Smooth muscle cell (in vitro differentiated cells): ENCODE data around the gene TGM2. TPM values are rescaled to one million over a fixed set of nuclear protein-coding genes. Genes with fewer than 3 reads are reported as not detected.
"Not testable (repeated sequence)": the region's sequence is repeated elsewhere in the genome, so short reads cannot be mapped to it uniquely, and the experiment has no call there.

Experiments
- DNase-seq: peaks from one replicate; lab custom pipeline; 2025; ENCODE audit not compliant: unreplicated experiment; lab: John Stamatoyannopoulos, UW
- H2AFZ ChIP-seq: fragments of 200-600 bp; sonication (generic); 2 replicates; pipeline ENCODE4 v1.6.0; 2016; ENCODE audit warnings: antibody characterized with exemption, low read depth, mild to moderate bottlenecking
- H3F3A ChIP-seq: fragments of 200-600 bp; sonication (generic); 2 replicates; pipeline ENCODE4 v1.6.0; 2017; ENCODE audit warnings: antibody characterized with exemption, low read depth
- H3K27ac ChIP-seq: fragments of 200-600 bp; sonication (generic); 2 replicates; pipeline ENCODE4 v1.5.1; 2016; ENCODE audit warnings: low read depth, mild to moderate bottlenecking
- H3K27me3 ChIP-seq: fragments of 200-600 bp; sonication (generic); 2 replicates; pipeline ENCODE4 v1.6.1; 2016; ENCODE audit warnings: low read depth, mild to moderate bottlenecking
- H3K36me3 ChIP-seq: fragments of 200-600 bp; sonication (generic); 2 replicates; pipeline ENCODE4 v1.5.1; 2016; ENCODE audit warnings: low read depth
- H3K4me1 ChIP-seq: fragments of 200-600 bp; sonication (generic); 2 replicates; pipeline ENCODE4 v1.5.1; 2016; ENCODE audit warnings: low read depth
- H3K4me2 ChIP-seq: fragments of 200-600 bp; sonication (generic); 2 replicates; pipeline ENCODE4 v1.6.0; 2016; ENCODE audit warnings: mild to moderate bottlenecking
- H3K4me3 ChIP-seq: fragments of 200-600 bp; sonication (generic); 2 replicates; pipeline ENCODE4 v1.5.1; 2016; ENCODE audit warnings: mild to moderate bottlenecking
- H3K79me2 ChIP-seq: fragments of 200-600 bp; sonication (generic); 2 replicates; pipeline ENCODE4 v1.6.0; 2016; ENCODE audit warnings: low read depth, mild to moderate bottlenecking
- H3K9ac ChIP-seq: fragments of 200-600 bp; sonication (generic); 2 replicates; pipeline ENCODE4 v1.6.0; 2016; ENCODE audit warnings: low read depth
- H3K9me3 ChIP-seq: fragments of 200-600 bp; sonication (generic); replicated peaks from 2 replicates; pipeline ENCODE4 v1.5.1; 2016; ENCODE audit warnings: low read depth
- H4K20me1 ChIP-seq: fragments of 200-600 bp; sonication (generic); 2 replicates; pipeline ENCODE4 v1.6.0; 2016; ENCODE audit warnings: low read depth
- CTCF ChIP-seq: fragments of 200-600 bp; sonication (generic); IDR thresholded peaks from 2 replicates; pipeline ENCODE4 v1.5.1; 2017; ENCODE audit warnings: borderline replicate concordance, mild to moderate bottlenecking, antibody characterized with exemption; ENCODE audit not compliant: insufficient read depth, poor library complexity, severe bottlenecking
- WGBS: methylation state at CpG from one replicate; pipeline ENCODE4 v1.1.7; 2016; ENCODE audit warnings: low lambda C conversion rate; 5-methylcytosine and 5-hydroxymethylcytosine counted together
- polyA plus RNA-seq: library from polyadenylated mRNA; unstranded; fragments of >200 nt; fragmentation: Nextera tagmentation; extraction: Ambion mirVana; gene quantifications from 2 replicates; pipeline ENCODE4 v1.2.1, GENCODE V29; 2016
- total RNA-seq: library from RNA; depleted of rRNA; stranded (reverse); fragments of >200 nt; gene quantifications from 2 replicates; pipeline ENCODE4 v1.2.3, GENCODE V29; 2014

Gene TGM2
- total and polyA plus RNA-seq, 2 experiments from 2014 or later = 41.7 to 72.0 TPM

- 28% methylated on average over 8 of the region's 8 CpGs for WGBS
- H3K4me3 ChIP-seq = no peak overlapping the region
- TF ChIP-seq CTCF = no peak
- H3K79me2 ChIP-seq = no peaks in the 10 kb centered on the region
- no peak overlapping the region for H3K9ac ChIP-seq
- no peaks in the 10 kb centered on the region for H4K20me1 ChIP-seq
- H3K4me2 ChIP-seq = peak overlapping the region; percentile 48
- H3K36me3 ChIP-seq = no peaks in the 10 kb centered on the region
- DNase-seq = no peak
- no peaks in the 10 kb centered on the region for H3K27me3 ChIP-seq
- no peak overlapping the region for H2AFZ ChIP-seq
- H3F3A ChIP-seq = peaks cover 19% of the 10 kb centered on the region
- H3K4me1 ChIP-seq = peaks cover 6% of the 10 kb centered on the region
- H3K27ac ChIP-seq = peak overlapping the region; percentile 79
- no peaks in the 10 kb centered on the region for H3K9me3 ChIP-seq
These were observed 55.2 kb downstream of the TGM2 start for GRCh38 chr20:38109591-38110524.

- peak overlapping the region; percentile 3 for H3K9ac ChIP-seq
- no peaks in the 10 kb centered on the region for H3K36me3 ChIP-seq
- H3K4me3 ChIP-seq = no peak overlapping the region
- H3K27me3 ChIP-seq = no peaks in the 10 kb centered on the region
- H3K79me2 ChIP-seq = no peaks in the 10 kb centered on the region
- H3K4me2 ChIP-seq = peak overlapping the region; percentile 48
- H3K4me1 ChIP-seq = peaks cover 6% of the 10 kb centered on the region
- peak overlapping the region; percentile 79 for H3K27ac ChIP-seq
- H3F3A ChIP-seq = peaks cover 19% of the 10 kb centered on the region
- TF ChIP-seq CTCF = no peak
- no peak for DNase-seq
- WGBS = 79% methylated on average over 3 of the region's 3 CpGs
- no peaks in the 10 kb centered on the region for H4K20me1 ChIP-seq
- H3K9me3 ChIP-seq = no peaks in the 10 kb centered on the region
- no peak overlapping the region for H2AFZ ChIP-seq
These were observed 56.0 kb downstream of the TGM2 start for GRCh38 chr20:38108986-38109541.

- no peaks in the 10 kb centered on the region for H3K36me3 ChIP-seq
- WGBS = 34% methylated on average over 4 of the region's 4 CpGs
- H3K27ac ChIP-seq = peak overlapping the region; percentile 79
- peak overlapping the region; percentile 27 for H3K4me2 ChIP-seq
- peaks cover 6% of the 10 kb centered on the region for H3K4me1 ChIP-seq
- H2AFZ ChIP-seq = no peak overlapping the region
- no peaks in the 10 kb centered on the region for H3K79me2 ChIP-seq
- H4K20me1 ChIP-seq = no peaks in the 10 kb centered on the region
- no peak for TF ChIP-seq CTCF
- no peak for DNase-seq
- H3K27me3 ChIP-seq = no peaks in the 10 kb centered on the region
- H3K9me3 ChIP-seq = no peaks in the 10 kb centered on the region
- no peak overlapping the region for H3K4me3 ChIP-seq
- peaks cover 19% of the 10 kb centered on the region for H3F3A ChIP-seq
- H3K9ac ChIP-seq = no peak overlapping the region
These were observed 56.6 kb downstream of the TGM2 start for GRCh38 chr20:38108438-38108985.

GRCh38 chr20:38107916-38108315 lies 57.2 kb downstream of the TGM2 start:
- H3K4me3 ChIP-seq, H3K9me3 ChIP-seq, H3K27ac ChIP-seq, H3K79me2 ChIP-seq, H3K27me3 ChIP-seq, H3K36me3 ChIP-seq, H4K20me1 ChIP-seq, DNase-seq, H3K9ac ChIP-seq, H2AFZ ChIP-seq, H3K4me1 ChIP-seq, H3K4me2 ChIP-seq: not testable (repeated sequence)
- peaks cover 19% of the 10 kb centered on the region for H3F3A ChIP-seq
- 91% methylated on average over 7 of the region's 7 CpGs for WGBS

- no CpG with 5 or more reads among the region's 1 CpG for WGBS
- not testable (repeated sequence) for DNase-seq, H3K27me3 ChIP-seq, H3K9me3 ChIP-seq, H3K4me3 ChIP-seq, H3K4me1 ChIP-seq, H3K9ac ChIP-seq, H2AFZ ChIP-seq, H3K79me2 ChIP-seq, H3K36me3 ChIP-seq, H4K20me1 ChIP-seq, H3K4me2 ChIP-seq, H3K27ac ChIP-seq
- peaks cover 19% of the 10 kb centered on the region for H3F3A ChIP-seq
These were observed 57.7 kb downstream of the TGM2 start for GRCh38 chr20:38107386-38107785.
